ENCODE data around the gene CHRNA1. TPM values are rescaled to one million over a fixed set of nuclear protein-coding genes. Genes with fewer than 3 reads are reported as not detected.

Gene CHRNA1
- total and polyA plus RNA-seq, 10 donors = 0.13 to 3.4 (median 0.46) TPM; not detected in 5

DNA sequence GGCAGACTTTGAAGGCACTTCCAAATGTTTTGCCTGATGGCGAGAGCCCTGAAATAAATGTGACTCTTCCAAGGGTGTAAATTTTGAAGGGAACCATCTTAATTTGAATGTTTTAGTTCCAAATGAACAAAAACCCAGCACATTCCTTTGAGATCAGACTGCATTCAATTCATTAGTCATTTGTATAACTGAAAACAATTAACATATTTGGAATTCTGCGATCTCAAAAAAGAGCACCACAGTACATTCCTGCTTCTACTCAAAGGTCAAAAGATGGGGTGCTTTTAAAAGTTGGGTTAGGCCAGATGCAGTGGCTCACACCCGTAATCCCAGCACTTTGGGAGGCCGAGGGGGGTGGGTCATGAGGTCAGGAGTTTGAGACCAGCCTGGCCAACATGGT, 38.2 kb upstream of the CHRNA1 start:
- H3K4me1 ChIP-seq = no peaks in the 10 kb centered on the region
- H3K27me3 ChIP-seq (replicated peaks in 1 of 7) = no peaks in the 10 kb centered on the region
- H3K36me3 ChIP-seq = peaks cover 0 to 9% (median 0%) of the 10 kb centered on the region in 6 donors
- WGBS, 5 donors = 84 to 91% (median 90%) methylated on average over 4 of the region's 4 CpGs
- no peak overlapping the region for H3K4me3 ChIP-seq
- no peak for TF ChIP-seq POLR2AphosphoS5 (IDR thresholded peaks at IDR 0.05)
- no peak for TF ChIP-seq POLR2A (IDR thresholded peaks at IDR 0.05)
- TF ChIP-seq CTCF (IDR thresholded peaks at IDR 0.05 in 8 of 11, conservative IDR thresholded peaks at IDR 0.05 in 3 of 11) = no peak
- H3K27ac ChIP-seq = no peak overlapping the region
- H3K9me3 ChIP-seq = no peaks in the 10 kb centered on the region
- no peak for DNase-seq
- intact Hi-C loops (cut with DNase I; ENCODE audit: low total_unique reads) = no loop called here

- peaks cover 0 to 9% (median 0%) of the 10 kb centered on the region in 6 donors for H3K36me3 ChIP-seq
- H3K27me3 ChIP-seq (replicated peaks in 1 of 7) = no peaks in the 10 kb centered on the region
- DNase-seq = no peak
- 81 to 92% (median 87%) methylated on average over 8 of the region's 8 CpGs for WGBS, 5 donors
- no peak overlapping the region for H3K4me3 ChIP-seq
- H3K4me1 ChIP-seq = no peaks in the 10 kb centered on the region
- TF ChIP-seq POLR2A (IDR thresholded peaks at IDR 0.05) (no peak), CTCF (IDR thresholded peaks at IDR 0.05 in 8 of 11, conservative IDR thresholded peaks at IDR 0.05 in 3 of 11) (no peak), POLR2AphosphoS5 (IDR thresholded peaks at IDR 0.05) (no peak)
- no peak overlapping the region for H3K27ac ChIP-seq
- H3K9me3 ChIP-seq = no peaks in the 10 kb centered on the region
- intact Hi-C loops (cut with DNase I; ENCODE audit: low total_unique reads) = no loop called here
These were observed 36.3 kb upstream of the CHRNA1 start for GRCh38 chr2:174800436-174801205.

DNA sequence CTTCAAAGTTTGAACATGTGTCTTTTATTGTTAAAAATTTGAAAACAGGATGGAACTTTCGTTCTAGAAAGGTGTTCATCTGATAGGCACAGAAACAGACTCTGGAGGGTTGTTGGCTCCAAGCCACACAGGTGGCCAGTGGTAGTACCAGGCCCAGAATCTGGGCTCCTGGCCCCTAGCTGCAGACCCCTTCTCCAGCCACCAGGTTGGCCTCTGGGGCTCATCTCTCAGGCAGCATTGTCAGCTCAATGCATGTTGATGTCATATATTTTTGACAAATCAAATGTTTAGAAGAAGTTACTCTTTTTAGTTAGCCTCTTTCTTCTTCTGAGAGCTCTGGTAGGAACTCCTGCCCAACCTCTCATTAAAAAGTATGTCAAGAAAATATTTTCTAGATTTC, 34.5 kb upstream of the CHRNA1 start:
- DNase-seq = no peak
- H3K9me3 ChIP-seq = no peaks in the 10 kb centered on the region
- H3K36me3 ChIP-seq = peaks cover 0 to 9% (median 0%) of the 10 kb centered on the region in 6 donors
- intact Hi-C loops (cut with DNase I; ENCODE audit: low total_unique reads) = no loop called here
- H3K27ac ChIP-seq = no peak overlapping the region
- TF ChIP-seq POLR2AphosphoS5 (IDR thresholded peaks at IDR 0.05) (no peak), POLR2A (IDR thresholded peaks at IDR 0.05) (no peak), CTCF (IDR thresholded peaks at IDR 0.05 in 8 of 11, conservative IDR thresholded peaks at IDR 0.05 in 3 of 11) (no peak)
- H3K4me3 ChIP-seq = no peak overlapping the region
- H3K27me3 ChIP-seq (replicated peaks in 1 of 7) = no peaks in the 10 kb centered on the region
- no peaks in the 10 kb centered on the region for H3K4me1 ChIP-seq
- WGBS, 5 donors = 45 to 95% (median 88%) methylated on average over 1 of the region's 1 CpG

GRCh38 chr2:174797781-174798276, 33.6 kb upstream of the CHRNA1 start:
- intact Hi-C loops (cut with DNase I; ENCODE audit: low total_unique reads) = no loop called here
- TF ChIP-seq POLR2AphosphoS5 (IDR thresholded peaks at IDR 0.05) (no peak), CTCF (IDR thresholded peaks at IDR 0.05 in 8 of 11, conservative IDR thresholded peaks at IDR 0.05 in 3 of 11) (no peak), POLR2A (IDR thresholded peaks at IDR 0.05) (no peak)
- 38 to 79% (median 72%) methylated on average over 1 of the region's 1 CpG for WGBS, 5 donors
- H3K27me3 ChIP-seq (replicated peaks in 1 of 7) = no peaks in the 10 kb centered on the region
- no peak overlapping the region for H3K27ac ChIP-seq
- peaks cover 0 to under 1% (median 0%) of the 10 kb centered on the region in 6 donors for H3K4me1 ChIP-seq
- peaks cover 0 to 9% (median 0%) of the 10 kb centered on the region in 6 donors for H3K36me3 ChIP-seq
- H3K4me3 ChIP-seq = no peak overlapping the region
- no peaks in the 10 kb centered on the region for H3K9me3 ChIP-seq
- no peak for DNase-seq

Measured in spleen (tissue), 11 donors.